CD8-positive, alpha-beta memory T cell (primary cell): ENCODE data around the gene DNAH11. TPM values are rescaled to one million over a fixed set of nuclear protein-coding genes. Genes with fewer than 3 reads are reported as not detected.

Experiments
- CTCF ChIA-PET: fragments of 350-600 bp; sonication (Branson Sonifier 250); formaldehyde crosslinking; loops from one replicate; lab custom pipeline; 2021; ENCODE audit warnings: antibody characterized with exemption; lab: Charles Lee
- POLR2A ChIA-PET: fragments of 350-600 bp; sonication (Branson Sonifier 250); formaldehyde crosslinking; loops from one replicate; lab custom pipeline; 2021; ENCODE audit warnings: antibody characterized with exemption; lab: Charles Lee
- DNase-seq, 5 donors: peaks; one replicate each; pipeline versions ENCODE4 v3.0.0 to v3.0.0-alpha.2; 2020 to 2022; ENCODE audit warnings: mixed read lengths in 1 of 5
- H3K27ac ChIP-seq: one replicate; pipeline ENCODE4 v1.7.0; 2013; ENCODE audit warnings: low read depth, mild to moderate bottlenecking, low read length, moderate library complexity
- H3K27me3 ChIP-seq: 2 replicates; pipeline ENCODE4 v1.7.0; 2013; ENCODE audit warnings: low read length, mild to moderate bottlenecking; ENCODE audit not compliant: insufficient read depth, poor library complexity, severe bottlenecking
- H3K36me3 ChIP-seq: 2 replicates; pipeline ENCODE4 v1.7.0; 2013; ENCODE audit warnings: mild to moderate bottlenecking, low read length, moderate library complexity; ENCODE audit not compliant: insufficient read depth
- H3K4me1 ChIP-seq: 2 replicates; pipeline ENCODE4 v1.7.0; 2013; ENCODE audit warnings: mild to moderate bottlenecking, low read length, moderate library complexity; ENCODE audit not compliant: insufficient read depth
- H3K4me3 ChIP-seq: 2 replicates; pipeline ENCODE4 v1.7.0; 2013; ENCODE audit warnings: mild to moderate bottlenecking, low read length
- H3K9me3 ChIP-seq: 2 replicates; pipeline ENCODE4 v1.7.0; 2013; ENCODE audit warnings: mild to moderate bottlenecking, low read length
- H3K27ac Mint-ChIP-seq, 8 donors: one replicate each; pipeline ENCODE4 v1.8.0; 2020 to 2021; ENCODE audit warnings: mixed read lengths in 8 of 8, mild to moderate bottlenecking in 6 of 8, inconsistent platforms in 3 of 8, moderate library complexity in 3 of 8
- H3K27me3 Mint-ChIP-seq, 2 donors: one replicate each; pipeline ENCODE4 v1.8.0; 2020 to 2021; ENCODE audit warnings: mixed read lengths in 2 of 2, mild to moderate bottlenecking in 1 of 2, moderate library complexity in 1 of 2
- H3K36me3 Mint-ChIP-seq, 3 donors: one replicate each; pipeline ENCODE4 v1.8.0; 2020 to 2021; ENCODE audit warnings: mixed read lengths in 3 of 3, inconsistent platforms in 1 of 3, mild to moderate bottlenecking in 1 of 3
- H3K4me1 Mint-ChIP-seq, 3 donors: one replicate each; pipeline ENCODE4 v1.8.0; 2020 to 2021; ENCODE audit warnings: mixed read lengths in 3 of 3, inconsistent platforms in 1 of 3, mild to moderate bottlenecking in 1 of 3
- H3K4me3 Mint-ChIP-seq, 7 donors: one replicate each; pipeline ENCODE4 v1.8.0; 2020 to 2021; ENCODE audit warnings: mixed read lengths in 7 of 7, mild to moderate bottlenecking in 6 of 7, moderate library complexity in 4 of 7, inconsistent platforms in 2 of 7
- H3K9me3 Mint-ChIP-seq, 5 donors: one replicate each; pipeline ENCODE4 v1.8.0; 2020 to 2022; ENCODE audit warnings: mixed read lengths in 5 of 5, mild to moderate bottlenecking in 3 of 5, moderate library complexity in 2 of 5, inconsistent platforms in 1 of 5
- polyA plus RNA-seq: library from polyadenylated mRNA; unstranded; fragments of 300-500 nt; fragmentation: Illumina TruSeq; gene quantifications from one replicate; pipeline ENCODE4 v1.2.3, GENCODE V29; 2021
- total RNA-seq, 2 experiments: library from RNA; stranded (reverse); gene quantifications; one replicate each; pipeline ENCODE4 v1.2.3, GENCODE V29; 2021

DNAH11 gene
- total and polyA plus RNA-seq, 3 experiments from 2014 or later = 0.02 TPM; not detected in 2

DNA sequence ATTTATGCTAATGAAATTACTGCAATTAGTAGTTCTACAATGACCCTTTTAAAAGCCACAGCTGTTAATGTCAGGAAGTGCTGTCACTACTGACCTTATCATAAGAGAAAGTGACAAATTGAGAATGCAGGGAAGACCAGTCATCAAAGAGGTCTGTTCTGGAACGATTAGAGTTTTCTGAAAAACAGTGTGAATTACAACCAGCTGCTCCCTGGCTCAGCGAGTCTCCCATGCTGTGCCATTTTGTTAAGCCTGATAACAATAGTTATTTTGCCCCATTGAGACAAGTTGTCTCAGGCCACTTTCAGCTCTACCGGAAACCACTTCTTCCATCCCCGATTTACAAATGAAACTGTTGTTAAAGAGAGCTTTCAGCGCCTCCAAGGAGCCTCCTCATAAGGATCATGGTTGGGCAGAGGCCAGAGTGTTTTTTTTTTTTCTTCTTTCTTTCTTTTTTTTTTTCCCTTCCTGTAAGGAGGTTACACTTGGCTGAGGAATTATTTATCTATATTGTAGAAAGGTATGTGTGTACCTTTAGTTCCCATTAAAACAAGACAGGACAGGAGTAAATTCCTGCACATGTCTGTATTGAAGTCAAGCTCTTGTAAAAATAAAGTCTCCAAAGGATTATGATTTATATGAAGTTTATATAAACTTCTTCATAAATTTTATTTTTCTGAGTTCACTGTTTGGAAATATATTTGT lies 229.2 kb downstream of the DNAH11 start:
- H3K27me3 ChIP-seq = no peaks in the 10 kb centered on the region

DNA sequence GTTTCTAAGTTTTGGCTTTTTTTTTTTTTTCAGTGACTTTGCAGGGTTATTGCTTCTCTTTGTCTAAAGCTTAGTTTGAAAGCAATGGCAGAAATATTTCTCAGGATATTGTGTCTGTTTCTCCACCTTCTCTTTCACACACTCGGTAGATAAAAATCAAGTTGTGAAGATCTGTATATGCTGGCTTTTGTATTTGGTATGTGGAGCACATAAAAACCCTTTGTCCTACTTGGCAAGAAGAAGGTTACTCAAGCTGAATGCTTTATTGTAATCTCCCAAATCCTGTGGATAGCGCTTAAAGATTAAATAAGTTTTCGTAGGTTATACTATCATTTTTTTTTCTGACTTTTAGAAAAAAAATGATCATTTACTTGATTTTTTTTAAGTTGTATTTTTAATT lies 230.5 kb downstream of the DNAH11 start:
- POLR2A ChIA-PET = no interaction called here
- H3K4me1 ChIP-seq = no peaks in the 10 kb centered on the region
- no peaks in the 10 kb centered on the region for H3K9me3 ChIP-seq
- Mint-ChIP-seq H3K4me1 (peaks cover 0 to 5% (median 0%) of the 10 kb centered on the region in 3 donors), H3K9me3 (no peaks in the 10 kb centered on the region), H3K27me3 (peaks cover 7 to 19% of the 10 kb centered on the region in 2 donors), H3K27ac (no peak overlapping the region), H3K4me3 (no peak overlapping the region), H3K36me3 (no peaks in the 10 kb centered on the region)
- no peak overlapping the region for H3K27ac ChIP-seq
- CTCF ChIA-PET = interaction anchor here (0.8 kb wide), 1 partner anchor 9 kb away, joined by 3 read pairs; no protein-coding TSS in a partner anchor
- no peak for DNase-seq
- H3K27me3 ChIP-seq = no peaks in the 10 kb centered on the region
- H3K4me3 ChIP-seq = no peak overlapping the region
- H3K36me3 ChIP-seq = no peaks in the 10 kb centered on the region

More for the DNA sequence above, 229.2 kb downstream of the DNAH11 start:
- Mint-ChIP-seq H3K27me3 (peaks cover 5 to 23% of the 10 kb centered on the region in 2 donors), H3K9me3 (no peaks in the 10 kb centered on the region), H3K27ac (no peak overlapping the region), H3K4me1 (peaks cover 0 to 5% (median 0%) of the 10 kb centered on the region in 3 donors), H3K4me3 (no peak overlapping the region), H3K36me3 (no peaks in the 10 kb centered on the region)
- H3K27ac ChIP-seq = no peak overlapping the region
- no peaks in the 10 kb centered on the region for H3K9me3 ChIP-seq
- DNase-seq = no peak
- ChIA-PET POLR2A (no interaction called here), CTCF (no interaction called here)
- no peak overlapping the region for H3K4me3 ChIP-seq
- no peaks in the 10 kb centered on the region for H3K36me3 ChIP-seq
- no peaks in the 10 kb centered on the region for H3K4me1 ChIP-seq

DNA sequence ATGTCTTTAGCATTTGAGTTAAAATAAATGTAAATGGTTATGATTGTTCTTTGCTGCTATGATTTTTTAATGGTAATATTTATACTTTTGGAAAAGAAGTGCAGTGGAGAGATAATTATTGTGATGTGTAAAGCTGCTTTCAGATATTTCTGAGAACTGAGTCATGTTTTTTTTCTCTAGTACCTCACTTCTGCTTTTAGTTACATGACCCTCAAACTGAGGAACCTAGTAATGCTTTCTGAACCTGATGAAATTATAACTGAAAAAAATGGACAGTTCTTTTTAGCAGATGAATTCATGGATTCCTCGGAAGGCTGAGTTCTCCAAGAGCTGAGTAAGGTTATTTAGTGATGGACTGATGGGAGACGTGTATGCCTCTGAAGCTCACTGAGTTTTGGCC lies 235.1 kb downstream of the DNAH11 start:
- no peaks in the 10 kb centered on the region for H3K27me3 ChIP-seq
- Mint-ChIP-seq H3K9me3 (no peaks in the 10 kb centered on the region), H3K27ac (no peak overlapping the region), H3K4me3 (no peak overlapping the region), H3K36me3 (no peaks in the 10 kb centered on the region), H3K27me3 (peaks cover 3 to 11% of the 10 kb centered on the region in 2 donors), H3K4me1 (no peaks in the 10 kb centered on the region)
- H3K9me3 ChIP-seq = no peaks in the 10 kb centered on the region
- H3K27ac ChIP-seq = no peak overlapping the region
- POLR2A ChIA-PET = no interaction called here
- H3K4me3 ChIP-seq = no peak overlapping the region
- no peak for DNase-seq
- no peaks in the 10 kb centered on the region for H3K36me3 ChIP-seq
- CTCF ChIA-PET = no interaction called here
- no peaks in the 10 kb centered on the region for H3K4me1 ChIP-seq

DNA sequence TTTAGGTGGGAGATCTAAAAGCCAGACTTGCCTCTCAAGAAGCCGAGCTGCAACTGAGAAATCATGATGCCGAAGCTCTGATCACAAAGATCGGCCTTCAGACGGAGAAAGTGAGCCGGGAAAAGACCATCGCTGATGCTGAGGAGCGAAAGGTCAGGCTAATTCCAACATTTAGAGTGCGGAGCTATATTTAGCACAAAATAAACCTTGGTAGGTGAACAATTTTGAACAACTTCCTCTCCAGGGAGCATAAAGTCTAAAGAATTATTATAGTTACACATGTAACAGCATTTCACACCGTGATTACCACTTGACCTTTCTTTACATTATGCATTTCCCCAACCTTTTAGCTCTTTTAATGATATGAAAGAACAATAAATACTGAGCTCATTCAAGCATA lies 236.1 kb downstream of the DNAH11 start:
- Histone ChIP-seq H3K27me3 (no peaks in the 10 kb centered on the region), H3K9me3 (no peaks in the 10 kb centered on the region), H3K4me3 (no peak overlapping the region), H3K27ac (no peak overlapping the region), H3K36me3 (no peaks in the 10 kb centered on the region), H3K4me1 (no peaks in the 10 kb centered on the region)
- Mint-ChIP-seq H3K27ac (no peak overlapping the region), H3K9me3 (no peaks in the 10 kb centered on the region), H3K4me3 (no peak overlapping the region), H3K36me3 (no peaks in the 10 kb centered on the region), H3K27me3 (peaks cover 3 to 11% of the 10 kb centered on the region in 2 donors), H3K4me1 (no peaks in the 10 kb centered on the region)
- POLR2A ChIA-PET = no interaction called here
- CTCF ChIA-PET = no interaction called here
- DNase-seq = no peak

DNA sequence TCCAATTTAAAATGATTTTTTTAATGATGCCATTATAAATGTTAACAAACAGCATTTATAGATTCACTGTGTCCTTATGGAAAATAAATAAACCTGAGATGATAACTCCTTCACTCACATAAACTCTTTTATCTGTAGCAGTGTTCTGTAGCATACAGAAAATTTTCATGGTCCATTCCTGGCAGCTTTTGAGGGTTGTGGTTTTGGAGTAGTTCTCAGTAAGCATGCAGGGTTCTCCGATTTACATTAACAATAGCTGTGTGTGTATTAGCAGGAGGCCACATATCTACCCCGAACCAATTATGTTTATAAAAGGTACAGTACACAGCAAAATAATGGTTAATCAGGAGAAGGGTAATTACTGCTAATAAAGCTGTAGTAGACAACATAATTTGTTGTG lies 240.2 kb downstream of the DNAH11 start:
- H3K4me1 Mint-ChIP-seq = no peaks in the 10 kb centered on the region
- Histone ChIP-seq H3K27ac (no peak overlapping the region), H3K4me3 (no peak overlapping the region), H3K27me3 (no peaks in the 10 kb centered on the region), H3K36me3 (no peaks in the 10 kb centered on the region), H3K9me3 (no peaks in the 10 kb centered on the region), H3K4me1 (no peaks in the 10 kb centered on the region)
- peaks cover 0 to 6% of the 10 kb centered on the region in 2 donors for H3K27me3 Mint-ChIP-seq
- H3K4me3 Mint-ChIP-seq = no peak overlapping the region
- ChIA-PET POLR2A (no interaction called here), CTCF (no interaction called here)
- H3K27ac Mint-ChIP-seq = no peak overlapping the region
- DNase-seq = no peak
- no peaks in the 10 kb centered on the region for H3K9me3 Mint-ChIP-seq
- H3K36me3 Mint-ChIP-seq = no peaks in the 10 kb centered on the region

- Mint-ChIP-seq H3K4me3 (no peak overlapping the region), H3K27me3 (peaks cover 0 to 6% of the 10 kb centered on the region in 2 donors), H3K9me3 (no peaks in the 10 kb centered on the region), H3K36me3 (no peaks in the 10 kb centered on the region), H3K27ac (no peak overlapping the region), H3K4me1 (no peaks in the 10 kb centered on the region)
- H3K27ac ChIP-seq = no peak overlapping the region
- H3K9me3 ChIP-seq = no peaks in the 10 kb centered on the region
- ChIA-PET POLR2A (no interaction called here), CTCF (no interaction called here)
- no peak overlapping the region for H3K4me3 ChIP-seq
- H3K27me3 ChIP-seq = no peaks in the 10 kb centered on the region
- no peaks in the 10 kb centered on the region for H3K36me3 ChIP-seq
- H3K4me1 ChIP-seq = no peaks in the 10 kb centered on the region
- no peak for DNase-seq
Observed at GRCh38 chr7:21784989-21785388, 242.2 kb downstream of the DNAH11 start.

DNA sequence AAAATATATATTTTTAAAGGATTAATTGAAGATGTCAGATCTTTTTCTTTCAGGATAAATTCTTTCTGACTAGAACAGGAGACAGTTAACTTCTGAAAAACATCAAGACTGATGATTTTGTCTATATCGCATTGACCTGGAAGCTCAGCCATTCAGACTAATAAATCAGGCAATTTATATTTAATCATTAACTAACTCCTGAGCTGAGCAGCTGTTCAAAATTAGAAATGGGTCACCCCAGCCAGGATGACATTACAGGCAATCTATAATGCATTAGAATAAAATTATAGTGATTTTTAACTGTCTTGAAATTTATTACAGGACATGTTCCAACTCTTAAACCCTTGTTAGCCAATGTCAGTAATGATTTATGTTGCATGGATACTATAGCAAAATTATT lies 263.0 kb downstream of the DNAH11 start:
- CTCF ChIA-PET = no interaction called here

DNA sequence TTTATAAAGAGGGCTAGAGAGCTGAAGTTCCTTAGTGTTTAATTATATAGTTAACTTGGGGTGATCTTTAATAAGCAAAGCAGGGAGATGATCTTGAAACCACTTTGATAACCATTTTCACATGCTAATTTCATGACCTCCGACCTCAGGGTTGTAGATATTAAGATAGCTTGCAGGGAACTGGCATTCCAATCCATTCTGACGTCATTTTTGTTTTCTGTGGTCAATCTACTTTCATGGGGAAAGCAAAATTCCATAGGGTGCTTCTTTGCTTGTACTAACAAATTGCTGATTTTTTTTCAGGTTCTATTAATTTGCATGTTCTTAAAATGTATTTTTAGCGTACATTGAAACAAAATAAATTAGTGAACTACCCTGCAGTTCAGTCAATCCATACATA lies 263.5 kb downstream of the DNAH11 start:
- H3K4me3 ChIP-seq = no peak overlapping the region
- H3K36me3 Mint-ChIP-seq = no peaks in the 10 kb centered on the region
- no peak overlapping the region for H3K27ac ChIP-seq
- H3K27me3 Mint-ChIP-seq = peaks cover 0 to 12% of the 10 kb centered on the region in 2 donors
- H3K4me1 Mint-ChIP-seq = no peaks in the 10 kb centered on the region
- H3K9me3 Mint-ChIP-seq = no peaks in the 10 kb centered on the region
- H3K27me3 ChIP-seq = no peaks in the 10 kb centered on the region
- H3K27ac Mint-ChIP-seq = no peak overlapping the region
- H3K9me3 ChIP-seq = no peaks in the 10 kb centered on the region
- POLR2A ChIA-PET = no interaction called here
- no peaks in the 10 kb centered on the region for H3K4me1 ChIP-seq
- no peaks in the 10 kb centered on the region for H3K36me3 ChIP-seq
- CTCF ChIA-PET = no interaction called here
- DNase-seq = no peak
- no peak overlapping the region for H3K4me3 Mint-ChIP-seq

More for the DNA sequence above, 263.0 kb downstream of the DNAH11 start:
- no peak overlapping the region for H3K4me3 Mint-ChIP-seq
- Histone ChIP-seq H3K4me1 (no peaks in the 10 kb centered on the region), H3K36me3 (no peaks in the 10 kb centered on the region), H3K27ac (no peak overlapping the region), H3K27me3 (no peaks in the 10 kb centered on the region), H3K9me3 (no peaks in the 10 kb centered on the region), H3K4me3 (no peak overlapping the region)
- POLR2A ChIA-PET = no interaction called here
- DNase-seq = no peak
- H3K9me3 Mint-ChIP-seq = no peaks in the 10 kb centered on the region
- no peaks in the 10 kb centered on the region for H3K4me1 Mint-ChIP-seq
- peaks cover 0 to 12% of the 10 kb centered on the region in 2 donors for H3K27me3 Mint-ChIP-seq
- no peak overlapping the region for H3K27ac Mint-ChIP-seq
- no peaks in the 10 kb centered on the region for H3K36me3 Mint-ChIP-seq
